ENCODE data around the gene SORCS2. TPM values are rescaled to one million over a fixed set of nuclear protein-coding genes. Genes with fewer than 3 reads are reported as not detected.

The SORCS2 gene
- total and polyA plus RNA-seq, 8 donors = 4.6 to 9.7 (median 7.2) TPM

- no peak overlapping the region for H3K4me3 ChIP-seq
- no peak overlapping the region for H3K27ac ChIP-seq
- H3K9me3 ChIP-seq = no peaks in the 10 kb centered on the region
- intact Hi-C loops (cut with DNase I) = no loop called here
- no peaks in the 10 kb centered on the region for H3K36me3 ChIP-seq
- ATAC-seq (no peak), DNase-seq (no peak)
- no peaks in the 10 kb centered on the region for H3K4me1 ChIP-seq
- TF ChIP-seq CTCF (IDR thresholded peaks at IDR 0.05) = no peak
- peaks cover 0 to 58% of the 10 kb centered on the region in 2 donors for H3K27me3 ChIP-seq
Observed at GRCh38 chr4:7514281-7514680, 321.9 kb downstream of the SORCS2 start.

- H3K27ac ChIP-seq = no peak overlapping the region
- no peak overlapping the region for H3K4me3 ChIP-seq
- no peak for TF ChIP-seq CTCF (IDR thresholded peaks at IDR 0.05)
- DNase-seq (no peak), ATAC-seq (no peak)
- no peaks in the 10 kb centered on the region for H3K4me1 ChIP-seq
- H3K9me3 ChIP-seq = no peaks in the 10 kb centered on the region
- intact Hi-C loops (cut with DNase I) = no loop called here
- no peaks in the 10 kb centered on the region for H3K36me3 ChIP-seq
- H3K27me3 ChIP-seq = peaks cover 0 to 58% of the 10 kb centered on the region in 2 donors
Observed at GRCh38 chr4:7514789-7515188, 322.5 kb downstream of the SORCS2 start.

GRCh38 chr4:7515390-7515902, 323.1 kb downstream of the SORCS2 start:
- Histone ChIP-seq H3K4me3 (no peak overlapping the region), H3K27me3 (peaks cover 0 to 58% of the 10 kb centered on the region in 2 donors), H3K36me3 (no peaks in the 10 kb centered on the region), H3K4me1 (no peaks in the 10 kb centered on the region), H3K27ac (no peak overlapping the region), H3K9me3 (no peaks in the 10 kb centered on the region)
- intact Hi-C loops (cut with DNase I) = no loop called here
- TF ChIP-seq CTCF (IDR thresholded peaks at IDR 0.05) = no peak
- ATAC-seq (no peak), DNase-seq (no peak)

GRCh38 chr4:7516096-7516772, 323.9 kb downstream of the SORCS2 start:
- ATAC-seq (peak; percentile 10), DNase-seq (no peak)
- Histone ChIP-seq H3K4me1 (no peaks in the 10 kb centered on the region), H3K27me3 (peaks cover 0 to 60% of the 10 kb centered on the region in 2 donors), H3K27ac (no peak overlapping the region), H3K9me3 (no peaks in the 10 kb centered on the region), H3K4me3 (no peak overlapping the region), H3K36me3 (no peaks in the 10 kb centered on the region)
- intact Hi-C loops (cut with DNase I) = no loop called here
- no peak for TF ChIP-seq CTCF (IDR thresholded peaks at IDR 0.05)

GRCh38 chr4:7516773-7517144, 324.4 kb downstream of the SORCS2 start:
- Histone ChIP-seq H3K4me3 (no peak overlapping the region), H3K4me1 (no peaks in the 10 kb centered on the region), H3K9me3 (no peaks in the 10 kb centered on the region), H3K27me3 (peaks cover 0 to 66% of the 10 kb centered on the region in 2 donors), H3K36me3 (no peaks in the 10 kb centered on the region), H3K27ac (no peak overlapping the region)
- intact Hi-C loops (cut with DNase I) = no loop called here
- no peak for TF ChIP-seq CTCF (IDR thresholded peaks at IDR 0.05)
- DNase-seq = no peak
- no peak for ATAC-seq

Measured in left lung (tissue), 10 donors.